GM12864 (cell line): Measurements from ENCODE around the gene CYP21A2.

ENCODE experiments used
- DNase-seq: peaks from one replicate; pipeline ENCODE4 v3.0.0-alpha.2; 2011; ENCODE audit warnings: low read depth
- H3K4me3 ChIP-seq: 2 replicates; pipeline ENCODE4 v1.5.1; 2011; ENCODE audit warnings: mild to moderate bottlenecking, low read depth, low read length, control low read depth
- CTCF ChIP-seq: IDR thresholded peaks from 2 replicates; pipeline ENCODE4 v1.5.1; 2011; ENCODE audit warnings: low read depth, mild to moderate bottlenecking, moderate library complexity, low read length, control low read depth, inconsistent platforms; ENCODE audit errors: missing control alignments

Gene CYP21A2

GRCh38 chr6:32075781-32076180 lies 37.6 kb downstream of the CYP21A2 start:
- DNase-seq, result no peak
- no peak for TF ChIP-seq CTCF
- no peak overlapping the region for H3K4me3 ChIP-seq

DNA sequence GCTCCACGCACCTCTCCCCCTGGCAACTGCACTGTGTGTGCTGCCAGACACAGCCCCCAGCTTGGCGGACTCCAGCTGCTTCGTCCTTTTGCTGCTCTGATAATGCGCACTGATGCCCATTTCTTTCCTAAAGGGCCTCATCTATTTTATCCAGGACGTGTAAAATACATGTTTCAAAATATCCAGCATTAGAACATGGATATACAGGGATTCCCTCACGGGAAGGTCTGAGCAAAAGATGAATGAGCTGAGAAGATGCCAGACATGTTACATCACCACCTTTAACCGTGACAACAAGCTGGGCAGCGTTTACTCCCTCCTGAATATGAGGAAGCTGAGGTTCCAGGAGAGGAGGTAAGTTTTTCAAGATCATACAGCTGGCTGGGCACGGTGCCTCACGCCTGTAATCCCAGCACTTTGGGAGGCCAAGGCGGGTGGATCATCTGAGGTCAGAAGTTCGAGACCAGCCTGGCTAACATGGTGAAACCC lies 38.1 kb downstream of the CYP21A2 start:
- no peak for DNase-seq
- TF ChIP-seq CTCF, result no peak
- H3K4me3 ChIP-seq, result no peak overlapping the region

GRCh38 chr6:32079566-32080290 lies 41.5 kb downstream of the CYP21A2 start:
- no peak for DNase-seq
- TF ChIP-seq CTCF, result no peak
- no peak overlapping the region for H3K4me3 ChIP-seq

- no peak overlapping the region for H3K4me3 ChIP-seq
- no peak for DNase-seq
- TF ChIP-seq CTCF, result no peak
Observed at GRCh38 chr6:32081168-32081990, 43.2 kb downstream of the CYP21A2 start.

- no peak for TF ChIP-seq CTCF
- no peak for DNase-seq
- no peak overlapping the region for H3K4me3 ChIP-seq
Observed at GRCh38 chr6:32082478-32082877, 44.3 kb downstream of the CYP21A2 start.

- no peak overlapping the region for H3K4me3 ChIP-seq
- no peak for TF ChIP-seq CTCF
- no peak for DNase-seq
Observed at GRCh38 chr6:32082935-32083334, 44.7 kb downstream of the CYP21A2 start.
